Left ventricle myocardium inferior (tissue), 1 donor: ENCODE measurements around the gene GSG1L. TPM values are rescaled to one million over a fixed set of nuclear protein-coding genes. Genes with fewer than 3 reads are reported as not detected.

Experiments used
- DNase-seq: peaks from one replicate; pipeline ENCODE4 v3.0.0-alpha.2; 2020
- H3K27ac ChIP-seq: fragments of 200-600 bp; replicated peaks from 2 replicates; pipeline ENCODE4 v1.8.0; 2021
- H3K27me3 ChIP-seq: fragments of 200-600 bp; 2 replicates; pipeline ENCODE4 v1.8.0; 2021; ENCODE audit warnings: low read depth
- H3K36me3 ChIP-seq: fragments of 200-600 bp; 2 replicates; pipeline ENCODE4 v1.8.0; 2021
- H3K4me1 ChIP-seq: fragments of 200-600 bp; 2 replicates; pipeline ENCODE4 v1.8.0; 2021
- H3K4me3 ChIP-seq: fragments of 200-600 bp; 2 replicates; pipeline ENCODE4 v1.8.0; 2021; ENCODE audit warnings: mild to moderate bottlenecking, moderate library complexity
- H3K9me3 ChIP-seq: fragments of 200-600 bp; replicated peaks from 2 replicates; pipeline ENCODE4 v1.8.0; 2021
- CTCF ChIP-seq: fragments of 200-600 bp; IDR thresholded peaks from 2 replicates; pipeline ENCODE4 v1.8.0; 2021; ENCODE audit warnings: antibody characterized with exemption, mild to moderate bottlenecking, borderline replicate concordance
- intact Hi-C: fragments of 100-400 bp; cut with micrococcal nuclease; formaldehyde crosslinking; loops from one replicate; pipeline ENCODE4 v1.11.0; 2022
- total RNA-seq: library from RNA; stranded (reverse); fragmentation: NEBNext Ultra II Directional; extraction: Animal tissue kit (Norgen Biotek cat#: 25700); gene quantifications from one replicate; pipeline ENCODE4 v1.2.1, GENCODE V29; 2021
- donor health status: DM: no; HTN: yes; CAD: no; lungs with severe emphysema.

The GSG1L gene
- total RNA-seq, 1 donor from 2014 or later: 3.4 TPM

DNA sequence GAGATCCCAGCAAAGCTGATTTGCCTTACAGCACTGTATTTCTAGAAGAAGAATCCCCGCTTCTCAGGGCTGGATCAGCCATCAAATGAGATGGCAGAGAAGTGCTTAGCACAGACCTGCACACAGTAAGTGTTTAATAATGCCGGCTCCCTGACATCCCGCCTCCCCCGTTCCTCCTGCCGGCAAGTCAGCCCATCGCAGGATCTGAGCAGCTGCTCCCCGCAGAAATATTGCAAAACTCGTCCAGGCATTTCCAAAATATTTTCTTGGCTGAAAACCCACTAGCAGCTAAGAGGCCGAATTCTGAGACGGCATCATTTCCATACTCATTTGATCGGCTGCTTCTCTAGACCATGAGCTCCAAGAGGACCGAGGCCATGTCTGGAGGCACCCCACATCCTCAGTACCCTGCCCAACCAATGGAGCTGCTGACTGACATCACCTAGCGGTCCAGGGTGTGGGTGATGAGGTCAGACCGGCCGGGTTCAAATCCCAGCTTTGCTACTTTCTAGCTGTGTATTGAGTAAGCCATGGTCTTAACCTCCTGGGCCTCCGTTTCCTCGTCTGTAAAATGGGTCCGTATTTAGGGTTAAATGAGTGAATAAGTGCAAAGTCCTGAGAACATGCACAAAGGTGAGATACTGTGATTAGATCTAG lies 262.1 kb downstream of the GSG1L start:
- intact Hi-C loops: no loop called here
- Histone ChIP-seq H3K27me3 (peaks cover 35% of the 10 kb centered on the region), H3K36me3 (no peaks in the 10 kb centered on the region), H3K4me3 (no peak overlapping the region), H3K4me1 (no peaks in the 10 kb centered on the region), H3K9me3 (no peaks in the 10 kb centered on the region), H3K27ac (no peak overlapping the region)
- no peak for TF ChIP-seq CTCF
- DNase-seq: no peak

DNA sequence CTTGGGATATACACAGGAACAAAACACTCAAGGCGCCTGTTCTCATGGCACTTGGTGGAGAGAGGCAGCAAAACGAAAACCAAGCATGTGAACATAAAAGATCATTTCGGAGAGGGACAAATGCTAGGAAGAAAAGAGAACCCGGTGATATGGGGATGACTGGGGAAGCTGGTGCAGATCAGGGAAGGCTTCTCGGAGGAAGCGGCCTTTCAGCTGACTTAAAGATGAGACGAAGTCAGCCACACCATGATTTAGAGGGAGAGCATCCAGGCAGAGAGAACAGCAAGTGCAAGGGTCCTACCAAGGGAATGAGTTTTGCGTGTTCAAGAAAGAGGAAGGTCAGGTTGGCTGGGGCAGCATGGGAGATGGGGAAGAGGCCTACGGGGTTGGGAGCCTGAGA lies 262.7 kb downstream of the GSG1L start:
- H3K36me3 ChIP-seq: no peaks in the 10 kb centered on the region
- intact Hi-C loops: no loop called here
- H3K27me3 ChIP-seq: peaks cover 29% of the 10 kb centered on the region
- H3K9me3 ChIP-seq: no peaks in the 10 kb centered on the region
- TF ChIP-seq CTCF: no peak
- H3K27ac ChIP-seq: no peak overlapping the region
- DNase-seq: no peak
- no peaks in the 10 kb centered on the region for H3K4me1 ChIP-seq
- no peak overlapping the region for H3K4me3 ChIP-seq

DNA sequence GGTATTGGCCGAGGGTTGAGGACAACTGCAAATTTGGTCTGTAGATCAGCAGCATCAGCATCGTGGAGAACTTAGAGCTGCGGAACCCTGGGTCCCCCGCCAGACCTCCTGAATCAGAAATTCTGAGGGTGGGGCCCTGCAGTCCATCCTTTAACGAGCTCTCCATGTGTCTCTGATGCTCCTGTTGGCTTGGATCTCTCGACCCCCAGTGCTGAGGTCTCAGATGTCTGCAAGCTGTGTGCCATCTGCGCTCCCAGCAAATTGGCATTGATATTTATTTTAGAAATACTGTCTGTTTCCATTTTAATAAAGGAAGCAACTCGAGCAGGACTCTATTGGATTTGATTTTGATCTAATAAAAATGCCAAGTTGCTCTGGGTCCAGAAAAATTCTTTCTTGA lies 263.6 kb downstream of the GSG1L start:
- no peak for DNase-seq
- H3K9me3 ChIP-seq: no peaks in the 10 kb centered on the region
- intact Hi-C loops: no loop called here

DNA sequence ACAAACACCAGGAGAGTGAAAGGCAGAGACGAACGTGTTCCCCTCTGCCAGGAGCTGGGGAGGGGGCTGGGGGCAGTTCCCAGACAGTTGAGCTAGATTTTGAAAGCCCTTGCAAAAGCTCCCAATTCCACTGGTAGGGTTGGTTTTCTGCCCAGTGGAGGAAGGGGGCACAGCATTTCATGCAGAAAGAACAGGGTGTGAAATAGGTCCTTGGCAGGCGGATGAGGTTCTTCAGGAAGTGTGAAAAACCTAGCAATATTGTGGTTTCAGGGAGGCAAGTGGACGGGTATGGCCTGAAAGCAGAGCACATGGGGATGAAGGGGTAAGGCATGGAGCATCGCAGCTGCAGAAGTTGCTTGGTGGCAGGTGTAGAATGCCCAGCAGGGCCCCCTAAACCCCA lies 265.3 kb downstream of the GSG1L start:
- no peak overlapping the region for H3K27ac ChIP-seq
- H3K4me3 ChIP-seq: no peak overlapping the region
- H3K9me3 ChIP-seq: no peaks in the 10 kb centered on the region
- DNase-seq: no peak
- H3K36me3 ChIP-seq: no peaks in the 10 kb centered on the region
- intact Hi-C loops: no loop called here
- H3K27me3 ChIP-seq: peaks cover 16% of the 10 kb centered on the region
- no peak for TF ChIP-seq CTCF
- H3K4me1 ChIP-seq: no peaks in the 10 kb centered on the region

More for the DNA sequence above, 263.6 kb downstream of the GSG1L start:
- Histone ChIP-seq H3K4me1 (no peaks in the 10 kb centered on the region), H3K27ac (no peak overlapping the region), H3K4me3 (no peak overlapping the region), H3K36me3 (no peaks in the 10 kb centered on the region), H3K27me3 (peaks cover 28% of the 10 kb centered on the region)
- TF ChIP-seq CTCF: no peak

DNA sequence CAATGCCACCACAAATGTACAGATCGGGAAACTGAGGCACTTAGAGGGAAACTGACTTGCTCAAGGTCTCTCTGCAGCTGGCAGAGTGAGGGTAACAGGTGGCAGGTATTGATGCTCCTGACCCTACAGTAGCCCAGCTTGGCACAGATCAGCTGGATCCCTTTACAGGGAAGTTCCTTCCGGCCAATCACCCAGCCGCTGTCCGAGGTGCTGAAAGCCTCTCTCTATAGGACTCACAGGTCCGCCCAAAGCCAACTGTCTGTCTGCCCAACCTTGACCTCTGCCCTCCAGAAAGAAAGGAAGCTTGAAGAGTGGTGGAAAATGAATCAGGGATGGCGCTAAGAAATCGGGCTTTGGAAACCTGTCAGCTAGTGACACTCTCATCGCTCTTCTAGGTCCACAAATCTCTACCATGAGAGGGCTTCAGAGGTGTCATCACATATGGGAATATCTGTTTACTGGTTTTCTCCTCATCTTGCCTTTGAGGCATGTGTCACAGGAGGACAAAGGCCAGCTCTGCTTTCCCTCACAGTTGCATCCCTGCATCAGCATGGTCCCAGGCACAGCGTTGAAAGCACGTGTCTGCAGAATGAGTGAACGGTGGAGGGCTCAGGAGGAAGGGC lies 267.4 kb downstream of the GSG1L start:
- Histone ChIP-seq H3K4me3 (no peak overlapping the region), H3K36me3 (no peaks in the 10 kb centered on the region), H3K9me3 (no peaks in the 10 kb centered on the region), H3K27me3 (peaks cover 5% of the 10 kb centered on the region), H3K27ac (no peak overlapping the region), H3K4me1 (no peaks in the 10 kb centered on the region)
- DNase-seq: peak; percentile 41
- TF ChIP-seq CTCF: no peak
- intact Hi-C loops: no loop called here
